H1 (cell line): ENCODE measurements around the gene BTBD9. TPM values are rescaled to one million over a fixed set of nuclear protein-coding genes. Genes with fewer than 3 reads are reported as not detected.

Source experiments
- CTCF ChIA-PET: fragments of 300-600 bp; sonication (Branson Sonifier 250); formaldehyde crosslinking; loops from one replicate; lab custom pipeline; 2021; ENCODE audit not compliant: partially characterized antibody; lab: Charles Lee
- POLR2A ChIA-PET: fragments of 300-600 bp; sonication (Branson Sonifier 250); formaldehyde crosslinking; loops from one replicate; lab custom pipeline; 2021; ENCODE audit warnings: inconsistent platforms; ENCODE audit not compliant: partially characterized antibody; lab: Charles Lee
- DNase-seq, 2 experiments: peaks; one replicate each; pipeline versions ENCODE4 v3.0.0 to v3.0.0-alpha.2; 2010 to 2022; ENCODE audit warnings: low spot score in 2 of 2, low read depth in 1 of 2, mixed read lengths in 1 of 2
- FAIRE-seq: peaks from 2 replicates; lab custom pipeline; 2011; peaks lifted over from hg19 to GRCh38; lab: Jason Lieb, UNC
- H2AFZ ChIP-seq: 2 replicates; pipeline ENCODE4 v1.8.1; 2012; ENCODE audit warnings: low read length, inconsistent platforms
- H2AK5ac ChIP-seq: 2 replicates; pipeline ENCODE4 v1.6.1; 2013; ENCODE audit warnings: low read depth, low read length
- H2BK120ac ChIP-seq: replicated peaks from 2 replicates; pipeline ENCODE3; 2013; ENCODE audit warnings: low read depth, low read length, inconsistent platforms
- H2BK12ac ChIP-seq: 2 replicates; pipeline ENCODE4 v1.6.1; 2013; ENCODE audit warnings: low read depth, low read length
- H2BK15ac ChIP-seq: 2 replicates; pipeline ENCODE4 v1.6.1; 2013; ENCODE audit warnings: low read length
- H2BK20ac ChIP-seq: 2 replicates; pipeline ENCODE4 v1.6.1; 2013; ENCODE audit warnings: low read length
- H2BK5ac ChIP-seq: 2 replicates; pipeline ENCODE4 v1.6.1; 2013; ENCODE audit warnings: low read depth, low read length
- H3K14ac ChIP-seq: 2 replicates; pipeline ENCODE4 v1.6.1; 2013; ENCODE audit warnings: inconsistent platforms; ENCODE audit not compliant: insufficient read length
- H3K18ac ChIP-seq: 2 replicates; pipeline ENCODE4 v1.6.1; 2013; ENCODE audit warnings: low read length; ENCODE audit errors: extremely low read depth
- H3K23ac ChIP-seq: 2 replicates; pipeline ENCODE4 v1.6.1; 2013; ENCODE audit warnings: inconsistent platforms; ENCODE audit not compliant: insufficient read length
- H3K23me2 ChIP-seq: 2 replicates; pipeline ENCODE4 v1.6.1; 2013; ENCODE audit warnings: low read depth, low read length
- H3K27ac ChIP-seq: 2 replicates; pipeline ENCODE4 v1.6.1; 2011; ENCODE audit warnings: low read depth, low read length, inconsistent platforms
- H3K27me3 ChIP-seq, 4 experiments: replicated peaks in 1 of 4; 1 replicate in 1 of 4; 2 replicates in 3 of 4; pipeline versions ENCODE4 v1.6.1 to v1.8.1; 2011 to 2013; ENCODE audit warnings: low read length in 3 of 4, mild to moderate bottlenecking in 3 of 4, inconsistent platforms in 2 of 4, mixed read lengths in 2 of 4, moderate library complexity in 1 of 4; ENCODE audit not compliant: control insufficient read depth in 3 of 4, insufficient read depth in 3 of 4; ENCODE audit errors: extremely low read depth in 1 of 4
- H3K36me3 ChIP-seq, 4 experiments: 2 replicates each; pipeline versions ENCODE4 v1.6.1 to v1.8.1; 2011 to 2013; ENCODE audit warnings: mild to moderate bottlenecking in 4 of 4, low read length in 3 of 4, moderate library complexity in 2 of 4, control low read depth in 1 of 4, inconsistent platforms in 1 of 4; ENCODE audit not compliant: insufficient read depth in 4 of 4, control insufficient read depth in 2 of 4
- H3K4ac ChIP-seq: replicated peaks from 2 replicates; pipeline ENCODE3; 2013; ENCODE audit warnings: low read length, low read depth, mixed read lengths, inconsistent platforms; ENCODE audit not compliant: insufficient read length
- H3K4me1 ChIP-seq, 4 experiments: replicated peaks in 1 of 4; 1 replicate in 1 of 4; 2 replicates in 3 of 4; pipeline versions ENCODE4 v1.6.1 to v1.8.1; 2011 to 2013; ENCODE audit warnings: low read length in 3 of 4, inconsistent platforms in 2 of 4, mixed read lengths in 1 of 4; ENCODE audit not compliant: insufficient read depth in 4 of 4, control insufficient read depth in 3 of 4
- H3K4me2 ChIP-seq, 2 experiments: 2 replicates each; pipeline versions ENCODE4 v1.6.1 to v1.8.1; 2011 to 2013; ENCODE audit warnings: low read depth in 2 of 2, low read length in 2 of 2, control low read depth in 1 of 2, inconsistent platforms in 1 of 2, mild to moderate bottlenecking in 1 of 2; ENCODE audit not compliant: insufficient read depth in 1 of 2
- H3K4me3 ChIP-seq, 4 experiments: fragments of 200-600, 300-600 bp in 1 of 4; sonication (generic), shearing (Covaris generic), sonication (Bioruptor Twin) in 1 of 4; 2 replicates each; pipeline versions ENCODE4 v1.5.1 to v1.8.1; 2011 to 2016; ENCODE audit warnings: low read length in 4 of 4, low read depth in 3 of 4, control low read depth in 2 of 4, inconsistent platforms in 2 of 4, mild to moderate bottlenecking in 2 of 4, mixed read lengths in 1 of 4, moderate library complexity in 1 of 4; ENCODE audit not compliant: insufficient read depth in 2 of 4; ENCODE audit errors: extremely low read depth in 1 of 4
- H3K56ac ChIP-seq: replicated peaks from 2 replicates; pipeline ENCODE3; 2013; ENCODE audit warnings: low read depth, mild to moderate bottlenecking, mixed read lengths, low read length, inconsistent platforms; ENCODE audit not compliant: insufficient read length
- H3K79me1 ChIP-seq: 2 replicates; pipeline ENCODE4 v1.6.1; 2013; ENCODE audit warnings: low read depth, low read length, control low read depth
- H3K79me2 ChIP-seq, 2 experiments: 2 replicates each; pipeline versions ENCODE4 v1.6.1 to v1.8.1; 2012 to 2013; ENCODE audit warnings: low read length in 2 of 2, mild to moderate bottlenecking in 2 of 2, inconsistent platforms in 1 of 2; ENCODE audit not compliant: insufficient read depth in 2 of 2, control insufficient read depth in 1 of 2
- H3K9ac ChIP-seq, 4 experiments: replicated peaks in 1 of 4; 1 replicate in 1 of 4; 2 replicates in 3 of 4; pipeline versions ENCODE4 v1.6.1 to v1.8.1; 2011 to 2013; ENCODE audit warnings: low read depth in 3 of 4, low read length in 3 of 4, control low read depth in 2 of 4, mild to moderate bottlenecking in 2 of 4, moderate library complexity in 2 of 4, inconsistent platforms in 1 of 4; ENCODE audit errors: extremely low read depth in 1 of 4
- H3K9me3 ChIP-seq, 2 experiments: 2 replicates each; pipeline versions ENCODE4 v1.6.1 to v1.8.1; 2012 to 2013; ENCODE audit warnings: mild to moderate bottlenecking in 2 of 2, moderate library complexity in 2 of 2, control low read depth in 1 of 2, inconsistent platforms in 1 of 2, low read depth in 1 of 2, low read length in 1 of 2, mixed read lengths in 1 of 2; ENCODE audit not compliant: insufficient read depth in 2 of 2
- H4K20me1 ChIP-seq, 2 experiments: replicated peaks in 1 of 2; 2 replicates each; pipeline versions ENCODE3 to v1.8.1; 2011 to 2013; ENCODE audit warnings: inconsistent platforms in 2 of 2, low read length in 2 of 2, mild to moderate bottlenecking in 1 of 2; ENCODE audit not compliant: insufficient read depth in 2 of 2, control insufficient read depth in 1 of 2
- H4K5ac ChIP-seq: 2 replicates; pipeline ENCODE4 v1.6.1; 2013; ENCODE audit warnings: low read length, low read depth, mixed read lengths, inconsistent platforms; ENCODE audit not compliant: insufficient read length
- H4K8ac ChIP-seq: 2 replicates; pipeline ENCODE4 v1.8.0; 2013; ENCODE audit warnings: mild to moderate bottlenecking, moderate library complexity, low read length, inconsistent platforms; ENCODE audit not compliant: insufficient read depth; ENCODE audit errors: extremely low read depth
- H4K91ac ChIP-seq: replicated peaks from 2 replicates; pipeline ENCODE3; 2013; ENCODE audit warnings: low read length, mixed read lengths, inconsistent platforms; ENCODE audit not compliant: insufficient read length
- BCL11A ChIP-seq, 2 experiments: IDR thresholded peaks; one replicate each; pipeline ENCODE4 v1.6.1; 2011; ENCODE audit warnings: low read depth in 2 of 2, low read length in 2 of 2, mild to moderate bottlenecking in 2 of 2
- CHD2 ChIP-seq: IDR thresholded peaks from 2 replicates; pipeline ENCODE4 v1.6.1; 2012; ENCODE audit warnings: low read length, improper control_type of control experiment
- EP300 ChIP-seq, 2 experiments: IDR thresholded peaks; 1 replicate in 1 of 2; 2 replicates in 1 of 2; pipeline ENCODE4 v1.6.1; 2011 to 2012; ENCODE audit warnings: low read depth in 2 of 2, low read length in 2 of 2, mild to moderate bottlenecking in 2 of 2, borderline replicate concordance in 1 of 2, inconsistent platforms in 1 of 2, moderate library complexity in 1 of 2
- JUN ChIP-seq: IDR thresholded peaks from 2 replicates; pipeline ENCODE4 v1.6.1; 2011; ENCODE audit warnings: low read depth, mild to moderate bottlenecking, improper control_type of control experiment, low read length
- MAFK ChIP-seq: IDR thresholded peaks from 2 replicates; pipeline ENCODE4 v1.6.1; 2012; ENCODE audit warnings: low read depth, mild to moderate bottlenecking, improper control_type of control experiment, low read length
- POLR2A ChIP-seq, 2 experiments: IDR thresholded peaks; 1 replicate in 1 of 2; 2 replicates in 1 of 2; pipeline ENCODE4 v1.6.1; 2011; ENCODE audit warnings: low read depth in 2 of 2, low read length in 2 of 2, mild to moderate bottlenecking in 2 of 2; ENCODE audit errors: control extremely low read depth in 1 of 2
- TAF7 ChIP-seq: optimal IDR thresholded peaks from 2 replicates; pipeline ENCODE3; 2011; ENCODE audit warnings: low read depth, mild to moderate bottlenecking, inconsistent platforms, low read length, moderate library complexity, borderline replicate concordance
- TCF12 ChIP-seq: IDR thresholded peaks from 2 replicates; pipeline ENCODE4 v1.6.1; 2011; ENCODE audit warnings: low read depth, mild to moderate bottlenecking, low read length
- ZNF274 ChIP-seq: IDR thresholded peaks from 2 replicates; pipeline ENCODE4 v1.7.0; 2012; ENCODE audit warnings: low read length, borderline replicate concordance; ENCODE audit errors: extremely low read depth
- whole genome bisulfite sequencing, 2 experiments: shearing (Covaris generic) in 1 of 2; methylation state at CpG; one replicate each; pipeline versions ENCODE4 v1.1.6 to v1.1.7; 2013 to 2015; ENCODE audit warnings: low lambda C conversion rate in 2 of 2, mixed read lengths in 2 of 2, inconsistent platforms in 1 of 2, low coverage in 1 of 2, missing lambda C conversion rate in 1 of 2; ENCODE audit not compliant: insufficient replicate concordance in 2 of 2, insufficient coverage in 1 of 2, insufficient read length in 1 of 2; ENCODE audit errors: extremely low coverage in 1 of 2, missing lambda C conversion rate in 1 of 2; 5-methylcytosine and 5-hydroxymethylcytosine counted together
- polyA plus RNA-seq, 7 experiments: library from polyadenylated mRNA; depleted of rRNA in 3 of 7; stranded (reverse) in 5 of 7; unstranded in 2 of 7; fragments of >200 nt in 5 of 7; fragments of 200-250 nt in 2 of 7; gene quantifications; 1 replicate in 5 of 7; 2 replicates in 1 of 7; 4 replicates in 1 of 7; pipeline versions ENCODE4 v1.2.1 to v1.2.3, GENCODE V29; 2011 to 2013; ENCODE audit warnings: missing spikeins in 2 of 7, mixed read lengths in 2 of 7
- total RNA-seq: library from RNA; stranded (reverse); fragmentation: NEBNext Ultra II Directional; extraction: Animal tissue kit (Norgen Biotek cat#: 25700); gene quantifications from 2 replicates; pipeline ENCODE4 v1.2.1, GENCODE V29; 2021
- TF ChIP-seq, protein P1 (sequence below): IDR thresholded peaks from 2 replicates; pipeline ENCODE4 v1.6.1; 2011; ENCODE audit warnings: low read length, improper control_type of control experiment
- TF ChIP-seq, protein P2 (sequence below), 3 experiments: IDR thresholded peaks; 1 replicate in 2 of 3; 2 replicates in 1 of 3; pipeline versions ENCODE4 v1.5.1 to v1.6.1; 2011; ENCODE audit warnings: low read length in 3 of 3, mild to moderate bottlenecking in 3 of 3, inconsistent platforms in 2 of 3, low read depth in 1 of 3, moderate library complexity in 1 of 3; ENCODE audit not compliant: insufficient read depth in 1 of 3; ENCODE audit errors: control extremely low read depth in 1 of 3

Gene BTBD9
- total and polyA plus RNA-seq, 2 of the 8 experiments (the other 6 are each of a cell fraction or from before 2014, with no cell fraction given): 0.92 to 4.1 TPM

DNA sequence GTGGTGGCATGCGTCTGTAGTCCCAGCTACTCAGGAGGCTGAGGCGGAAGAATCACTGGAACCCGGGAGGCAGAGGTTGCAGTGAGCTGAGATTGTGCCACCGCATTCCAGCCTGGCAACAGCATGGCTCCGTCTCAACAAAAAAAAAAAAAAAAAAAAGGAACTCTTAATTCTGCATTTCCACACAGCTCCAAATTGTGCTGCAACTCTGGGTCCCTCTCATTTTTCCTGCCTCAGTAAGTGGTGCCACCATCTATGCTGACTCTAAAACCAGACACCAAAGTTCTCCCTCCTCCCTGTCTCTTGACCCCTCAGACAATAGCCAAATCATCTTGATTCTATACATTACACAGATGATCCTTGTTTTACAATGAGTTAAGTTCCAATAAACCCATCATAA lies 133.9 kb downstream of the BTBD9 start:
- H4K8ac ChIP-seq: no peak overlapping the region
- H2BK12ac ChIP-seq: no peak overlapping the region
- 97% methylated on average over 5 of the region's 5 CpGs; no CpG with 5 or more reads in 1 of the 2 experiments for WGBS, 2 experiments
- H3K56ac ChIP-seq: no peak overlapping the region
- no peaks in the 10 kb centered on the region for H3K79me1 ChIP-seq
- no peak overlapping the region for H3K9ac ChIP-seq
- H3K4me1 ChIP-seq: peaks cover 0 to 10% (median 9%) of the 10 kb centered on the region in 4 experiments; a peak in 4 of 7 replicates
- H3K14ac ChIP-seq: no peak overlapping the region
- H2BK20ac ChIP-seq: no peak overlapping the region
- no peak overlapping the region for H3K4me3 ChIP-seq
- CTCF ChIA-PET: interaction anchor here (1.0 to 4.8 kb wide), 2 partner anchors 12 to 64 kb away, joined by 3 to 22 read pairs; no protein-coding TSS in a partner anchor
- no peak overlapping the region for H2AFZ ChIP-seq
- H2BK5ac ChIP-seq: no peak overlapping the region
- H3K23ac ChIP-seq: no peak overlapping the region
- DNase-seq (no peak), FAIRE-seq (no peak)
- no peak overlapping the region for H3K18ac ChIP-seq
- no peak overlapping the region for H3K4ac ChIP-seq
- H4K20me1 ChIP-seq: no peaks in the 10 kb centered on the region
- H3K79me2 ChIP-seq: no peaks in the 10 kb centered on the region
- H3K36me3 ChIP-seq: no peaks in the 10 kb centered on the region
- no peak overlapping the region for H2AK5ac ChIP-seq
- no peaks in the 10 kb centered on the region for H3K27me3 ChIP-seq
- no peak overlapping the region for H2BK15ac ChIP-seq
- no peak overlapping the region for H2BK120ac ChIP-seq
- no peaks in the 10 kb centered on the region for H3K9me3 ChIP-seq
- H4K91ac ChIP-seq: no peak overlapping the region
- no peak overlapping the region for H3K4me2 ChIP-seq
- POLR2A ChIA-PET: no interaction called here
- H3K27ac ChIP-seq: no peak overlapping the region
- no peaks in the 10 kb centered on the region; the same call in 1 of the 2 replicates for H3K23me2 ChIP-seq
- H4K5ac ChIP-seq: no peak overlapping the region
- TF ChIP-seq MAFK (no peak), EP300 (IDR thresholded peaks at IDR 0.05; ENCODE audit: borderline replicate concordance in 1 of 2, low read depth in 2 of 2, low read length in 2 of 2) (no peak), BCL11A (IDR thresholded peaks at IDR 0.05; ENCODE audit: low read depth in 2 of 2, low read length in 2 of 2) (no peak), JUN (no peak), TCF12 (no peak), CHD2 (no peak), TAF7 (no peak), ZNF274 (no peak), POLR2A (IDR thresholded peaks at IDR 0.05; ENCODE audit: control extremely low read depth in 1 of 2, low read depth in 2 of 2, low read length in 2 of 2) (no peak)
- TF ChIP-seq, protein P1, sequence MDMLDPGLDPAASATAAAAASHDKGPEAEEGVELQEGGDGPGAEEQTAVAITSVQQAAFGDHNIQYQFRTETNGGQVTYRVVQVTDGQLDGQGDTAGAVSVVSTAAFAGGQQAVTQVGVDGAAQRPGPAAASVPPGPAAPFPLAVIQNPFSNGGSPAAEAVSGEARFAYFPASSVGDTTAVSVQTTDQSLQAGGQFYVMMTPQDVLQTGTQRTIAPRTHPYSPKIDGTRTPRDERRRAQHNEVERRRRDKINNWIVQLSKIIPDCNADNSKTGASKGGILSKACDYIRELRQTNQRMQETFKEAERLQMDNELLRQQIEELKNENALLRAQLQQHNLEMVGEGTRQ: no peak
- TF ChIP-seq, protein P2, sequence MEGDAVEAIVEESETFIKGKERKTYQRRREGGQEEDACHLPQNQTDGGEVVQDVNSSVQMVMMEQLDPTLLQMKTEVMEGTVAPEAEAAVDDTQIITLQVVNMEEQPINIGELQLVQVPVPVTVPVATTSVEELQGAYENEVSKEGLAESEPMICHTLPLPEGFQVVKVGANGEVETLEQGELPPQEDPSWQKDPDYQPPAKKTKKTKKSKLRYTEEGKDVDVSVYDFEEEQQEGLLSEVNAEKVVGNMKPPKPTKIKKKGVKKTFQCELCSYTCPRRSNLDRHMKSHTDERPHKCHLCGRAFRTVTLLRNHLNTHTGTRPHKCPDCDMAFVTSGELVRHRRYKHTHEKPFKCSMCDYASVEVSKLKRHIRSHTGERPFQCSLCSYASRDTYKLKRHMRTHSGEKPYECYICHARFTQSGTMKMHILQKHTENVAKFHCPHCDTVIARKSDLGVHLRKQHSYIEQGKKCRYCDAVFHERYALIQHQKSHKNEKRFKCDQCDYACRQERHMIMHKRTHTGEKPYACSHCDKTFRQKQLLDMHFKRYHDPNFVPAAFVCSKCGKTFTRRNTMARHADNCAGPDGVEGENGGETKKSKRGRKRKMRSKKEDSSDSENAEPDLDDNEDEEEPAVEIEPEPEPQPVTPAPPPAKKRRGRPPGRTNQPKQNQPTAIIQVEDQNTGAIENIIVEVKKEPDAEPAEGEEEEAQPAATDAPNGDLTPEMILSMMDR (IDR thresholded peaks at IDR 0.05; ENCODE audit: control extremely low read depth in 1 of 3, insufficient read depth in 1 of 3, low read depth in 1 of 3, low read length in 3 of 3): no peak
